ENCODE results near the gene MAP4K4. TPM values are rescaled to one million over a fixed set of nuclear protein-coding genes. Genes with fewer than 3 reads are reported as not detected.

Gene MAP4K4
- total and polyA plus RNA-seq, 2 of the 4 experiments (the other 2 are of a cell fraction) = 89.4 to 124 TPM

DNA sequence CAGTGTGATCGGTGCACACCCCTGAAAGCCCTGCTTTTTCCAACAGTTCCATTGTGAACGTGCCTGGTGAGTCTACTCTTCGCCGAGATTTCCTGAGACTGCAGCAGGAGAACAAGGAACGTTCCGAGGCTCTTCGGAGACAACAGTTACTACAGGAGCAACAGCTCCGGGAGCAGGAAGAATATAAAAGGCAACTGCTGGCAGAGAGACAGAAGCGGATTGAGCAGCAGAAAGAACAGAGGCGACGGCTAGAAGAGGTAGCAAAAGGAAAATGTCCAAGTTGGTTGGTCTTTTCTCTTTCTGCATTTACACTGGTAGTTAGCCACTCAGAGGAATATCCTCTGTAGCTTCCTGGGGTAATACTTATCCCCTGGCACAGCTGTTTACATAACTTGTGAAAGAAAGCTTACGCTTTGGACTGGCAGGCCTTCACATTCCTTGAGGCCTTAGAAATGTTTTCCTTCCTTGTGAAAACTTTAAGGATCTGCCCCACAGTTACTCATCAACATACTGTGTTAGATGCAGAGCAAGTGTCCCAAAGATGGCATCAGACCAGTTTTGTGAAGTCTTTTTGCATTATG is 146.6 kb downstream of the MAP4K4 start:
- BruUV-seq (replicated peaks) = no TSS peak
- CTCF ChIA-PET = interaction anchor here (1.0 kb wide), 1 partner anchor 12 kb away, joined by 3 read pairs; no protein-coding TSS in a partner anchor
- no peak overlapping the region for H2BK20ac ChIP-seq (ENCODE audit: low read depth, low read length)
- H3K27me3 ChIP-seq (ENCODE audit: control insufficient read depth, insufficient read depth, low read length) = no peaks in the 10 kb centered on the region
- no peak overlapping the region for H3K27ac ChIP-seq (ENCODE audit: insufficient read depth, low read length)
- H3K56ac ChIP-seq (ENCODE audit: extremely low read depth, insufficient read depth, low read length) = no peak overlapping the region
- H3K14ac ChIP-seq (replicated peaks; ENCODE audit: low read depth, low read length) = no peak overlapping the region
- ATAC-seq (ENCODE audit: low read depth) (peak; percentile 76), DNase-seq (peak; percentile 75)
- peaks cover 18% of the 10 kb centered on the region for H3K4me1 ChIP-seq (ENCODE audit: control insufficient read depth, insufficient read depth, low read length)
- peaks cover 34% of the 10 kb centered on the region for H3K36me3 ChIP-seq (ENCODE audit: control insufficient read depth, insufficient read depth, low read length)
- H4K91ac ChIP-seq (ENCODE audit: insufficient read depth, low read depth, low read length) = no peak overlapping the region
- in situ Hi-C loops (cut with MboI; ENCODE audit: low sequenced_read_pairs) (loop anchor here (10.0 kb wide), 2 partner anchors 319 to 419 kb away; no protein-coding TSS in a partner anchor), intact Hi-C loops (cut with micrococcal nuclease) (no loop called here), dilution Hi-C loops (cut with HindIII; ENCODE audit: low sequenced_read_pairs, unreplicated experiment) (no loop called here)
- no peak overlapping the region for H3K18ac ChIP-seq (ENCODE audit: low read depth, low read length)
- H3K23ac ChIP-seq (ENCODE audit: low read depth, low read length) = no peak overlapping the region
- no peak overlapping the region for H2BK15ac ChIP-seq (ENCODE audit: low read depth, low read length)
- H3K9me3 ChIP-seq (ENCODE audit: control insufficient read depth, insufficient read depth, low read length) = no peaks in the 10 kb centered on the region
- TF ChIP-seq, protein P1, sequence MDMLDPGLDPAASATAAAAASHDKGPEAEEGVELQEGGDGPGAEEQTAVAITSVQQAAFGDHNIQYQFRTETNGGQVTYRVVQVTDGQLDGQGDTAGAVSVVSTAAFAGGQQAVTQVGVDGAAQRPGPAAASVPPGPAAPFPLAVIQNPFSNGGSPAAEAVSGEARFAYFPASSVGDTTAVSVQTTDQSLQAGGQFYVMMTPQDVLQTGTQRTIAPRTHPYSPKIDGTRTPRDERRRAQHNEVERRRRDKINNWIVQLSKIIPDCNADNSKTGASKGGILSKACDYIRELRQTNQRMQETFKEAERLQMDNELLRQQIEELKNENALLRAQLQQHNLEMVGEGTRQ (IDR thresholded peaks at IDR 0.05; ENCODE audit: low read depth, low read length) = no peak
- no peak for TF ChIP-seq MXI1 (IDR thresholded peaks at IDR 0.05; ENCODE audit: borderline replicate concordance, low read depth, low read length)
- no peak for TF ChIP-seq BHLHE40 (IDR thresholded peaks at IDR 0.05; ENCODE audit: low read depth, low read length)
- TF ChIP-seq POLR2A (IDR thresholded peaks at IDR 0.05; ENCODE audit: low read depth, low read length) = no peak
- TF ChIP-seq, protein P2, sequence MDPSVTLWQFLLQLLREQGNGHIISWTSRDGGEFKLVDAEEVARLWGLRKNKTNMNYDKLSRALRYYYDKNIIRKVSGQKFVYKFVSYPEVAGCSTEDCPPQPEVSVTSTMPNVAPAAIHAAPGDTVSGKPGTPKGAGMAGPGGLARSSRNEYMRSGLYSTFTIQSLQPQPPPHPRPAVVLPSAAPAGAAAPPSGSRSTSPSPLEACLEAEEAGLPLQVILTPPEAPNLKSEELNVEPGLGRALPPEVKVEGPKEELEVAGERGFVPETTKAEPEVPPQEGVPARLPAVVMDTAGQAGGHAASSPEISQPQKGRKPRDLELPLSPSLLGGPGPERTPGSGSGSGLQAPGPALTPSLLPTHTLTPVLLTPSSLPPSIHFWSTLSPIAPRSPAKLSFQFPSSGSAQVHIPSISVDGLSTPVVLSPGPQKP (IDR thresholded peaks at IDR 0.05; ENCODE audit: borderline replicate concordance, low read depth, low read length) = no peak
- TF ChIP-seq CHD1 (IDR thresholded peaks at IDR 0.05; ENCODE audit: low read depth, low read length) = no peak
- TF ChIP-seq FOS (IDR thresholded peaks at IDR 0.05; ENCODE audit: low read depth, low read length) = no peak
- no peak for TF ChIP-seq MAFK (IDR thresholded peaks at IDR 0.05; ENCODE audit: low read depth, low read length)
- H3K4me2 ChIP-seq (ENCODE audit: low read depth, low read length) = no peak overlapping the region
- no peak overlapping the region for H4K8ac ChIP-seq (ENCODE audit: low read depth in 2 of 2, low read length in 2 of 2)
- peaks cover 41 to 88% of the 10 kb centered on the region in 2 experiments for H3K79me1 ChIP-seq (ENCODE audit: low read depth in 1 of 2, low read length in 2 of 2)
- no peak overlapping the region for H2AK9ac ChIP-seq (replicated peaks; ENCODE audit: low read depth, low read length, poor library complexity)
- H2AK5ac ChIP-seq (ENCODE audit: low read depth, low read length) = no peak overlapping the region
- H2BK5ac ChIP-seq (ENCODE audit: low read depth, low read length, poor library complexity, severe bottlenecking) = no peak overlapping the region
- H4K20me1 ChIP-seq (ENCODE audit: insufficient read depth, low read length) = peaks cover 26% of the 10 kb centered on the region; the same call in 1 of the 2 replicates
- H3K9me1 ChIP-seq (ENCODE audit: insufficient read depth, low read length) = peaks cover 27% of the 10 kb centered on the region
- no peak overlapping the region for H3K4me3 ChIP-seq (ENCODE audit: insufficient read depth, low read depth, low read length)
- H4K5ac ChIP-seq (ENCODE audit: low read depth, low read length) = no peak overlapping the region
- H3K4ac ChIP-seq (ENCODE audit: low read depth, low read length) = no peak overlapping the region
- POLR2A ChIA-PET (ENCODE audit: unreplicated experiment) = no interaction called here
- H2AFZ ChIP-seq (replicated peaks; ENCODE audit: low read length, poor library complexity) = no peak overlapping the region
- H2BK120ac ChIP-seq (ENCODE audit: low read depth, low read length) = no peak overlapping the region
- H3K9ac ChIP-seq (ENCODE audit: low read depth, low read length) = no peak overlapping the region
- 100% methylated on average over 3 of the region's 12 CpGs; no CpG with 5 or more reads in 1 of the 2 experiments for WGBS, 2 experiments (ENCODE audit: extremely low coverage in 2 of 2, insufficient read length in 1 of 2)
